Hematopoietic multipotent progenitor cell treated with erythropoietin and hydrocortisone succinate and interleukin-3 and kit ligand, for 6 days (in vitro differentiated cells): ENCODE results near the gene ALDH1L1.

Source experiments
- DNase-seq: peaks from one replicate; pipeline ENCODE4 v3.0.0-alpha.2; 2015

Gene ALDH1L1

DNA sequence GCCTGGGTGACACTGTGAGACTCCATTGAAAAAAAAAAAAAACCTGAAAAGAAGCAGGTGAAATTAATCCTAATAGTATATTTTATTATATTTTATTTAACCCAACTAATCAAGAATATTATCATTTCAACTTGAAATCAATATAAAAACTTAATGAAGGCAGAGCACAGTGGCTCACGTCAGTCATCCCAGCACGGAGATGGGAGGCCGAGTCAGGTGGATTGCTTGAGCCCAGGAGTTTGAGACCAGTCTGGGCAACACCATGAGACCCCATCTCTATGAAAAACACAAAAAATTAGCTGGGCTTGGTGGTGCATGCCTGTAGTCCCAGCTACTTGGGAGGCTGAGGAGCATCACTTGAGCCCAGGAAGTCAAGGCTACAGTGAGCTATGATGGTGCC is 63.2 kb downstream of the ALDH1L1 start:
- DNase-seq, result no peak

DNA sequence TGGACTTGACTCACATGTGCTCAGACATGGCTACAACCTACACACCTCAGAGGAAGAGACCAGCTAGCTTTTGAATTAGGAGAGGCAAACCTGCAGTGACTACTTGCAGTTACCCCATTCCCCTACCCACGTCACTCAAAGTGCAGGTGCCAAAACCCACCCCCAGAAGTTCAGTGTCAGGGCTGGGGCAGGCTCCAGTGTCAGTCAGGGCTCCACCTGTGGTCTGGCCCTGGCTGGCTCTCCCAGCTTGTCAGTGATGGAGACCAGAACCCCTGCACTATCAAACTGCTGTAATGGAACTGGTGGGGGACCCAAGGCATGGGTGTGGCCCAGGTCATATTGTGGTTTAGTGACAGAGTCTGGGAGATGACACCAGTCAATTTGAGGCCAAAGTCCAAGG is 63.9 kb downstream of the ALDH1L1 start:
- no peak for DNase-seq

DNA sequence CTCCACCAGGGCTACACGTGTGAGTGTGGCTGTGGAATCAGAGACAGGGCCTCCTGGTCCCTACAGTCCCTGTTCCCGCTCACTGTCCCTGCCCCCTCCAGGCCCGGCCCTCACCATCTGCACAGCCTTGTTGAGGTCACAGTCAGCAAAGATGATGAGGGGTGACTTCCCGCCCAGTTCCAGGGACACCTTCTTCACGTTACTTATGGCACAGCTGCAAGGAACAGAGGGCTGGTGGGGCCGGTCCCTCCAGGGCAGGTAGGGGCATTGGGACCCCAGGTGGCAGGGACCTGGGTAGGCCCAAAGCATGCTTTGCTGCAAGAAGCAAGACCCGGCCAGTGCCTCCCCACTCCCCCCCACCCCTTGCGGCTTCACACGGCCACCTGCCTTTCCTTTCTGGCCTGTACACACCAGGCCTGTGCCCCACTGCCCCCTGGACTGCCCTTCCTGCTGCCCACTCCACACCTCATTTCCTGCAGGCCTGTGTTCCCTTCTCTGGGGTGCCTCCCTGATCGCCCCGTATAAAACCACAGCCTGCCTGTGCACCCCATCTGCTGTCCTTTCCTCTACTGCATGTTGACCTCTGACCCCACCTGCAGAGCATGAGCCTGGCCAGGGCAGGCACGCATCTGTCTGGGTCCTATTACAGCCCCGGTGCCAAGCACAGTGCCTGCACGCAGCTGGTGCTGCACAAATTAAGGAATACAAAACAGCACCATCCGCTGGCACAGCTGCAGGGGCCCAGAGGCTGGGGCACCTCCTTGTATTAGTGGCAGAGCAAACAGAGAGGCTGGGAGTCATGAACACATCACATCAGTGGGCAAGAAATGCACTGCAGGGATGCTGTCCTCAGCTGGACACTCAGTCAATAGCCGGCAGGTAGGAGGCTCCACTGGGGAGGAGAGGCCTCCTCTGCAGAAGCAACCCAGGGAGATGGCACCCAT is 65.7 kb downstream of the ALDH1L1 start:
- DNase-seq, result no peak

DNA sequence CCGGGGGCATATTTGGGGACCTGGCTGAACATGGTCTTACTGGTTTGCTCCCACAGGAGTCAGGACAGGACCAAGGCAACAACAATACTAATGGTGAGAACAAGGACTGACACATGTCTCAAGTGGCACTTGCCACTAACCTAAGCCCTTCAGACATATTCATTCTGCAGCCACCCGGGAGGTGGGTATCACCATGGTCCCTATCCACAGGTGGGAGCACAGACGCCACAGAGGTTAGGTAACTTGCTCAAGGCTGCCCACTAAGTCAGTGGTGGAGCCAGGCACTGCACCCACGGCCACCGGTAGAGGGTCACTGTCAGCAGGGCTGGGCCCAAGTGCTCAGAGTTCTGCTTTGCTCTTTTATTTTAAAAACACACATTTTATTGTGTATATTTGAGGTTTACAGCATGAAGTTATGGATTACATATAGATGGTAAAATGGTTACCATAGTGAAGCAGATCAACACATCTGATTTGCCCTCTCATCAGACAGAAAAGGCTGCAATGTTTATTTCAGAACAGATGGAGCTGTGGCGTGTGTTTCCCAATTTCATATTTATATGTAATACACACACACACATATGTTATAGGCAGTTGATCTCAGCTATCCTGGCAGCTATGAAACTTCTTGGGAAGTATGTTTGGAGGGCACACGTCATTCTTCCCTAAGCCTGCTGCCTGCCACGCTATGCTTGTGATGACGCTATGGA is 66.5 kb downstream of the ALDH1L1 start:
- DNase-seq, result peak; percentile 31

DNA sequence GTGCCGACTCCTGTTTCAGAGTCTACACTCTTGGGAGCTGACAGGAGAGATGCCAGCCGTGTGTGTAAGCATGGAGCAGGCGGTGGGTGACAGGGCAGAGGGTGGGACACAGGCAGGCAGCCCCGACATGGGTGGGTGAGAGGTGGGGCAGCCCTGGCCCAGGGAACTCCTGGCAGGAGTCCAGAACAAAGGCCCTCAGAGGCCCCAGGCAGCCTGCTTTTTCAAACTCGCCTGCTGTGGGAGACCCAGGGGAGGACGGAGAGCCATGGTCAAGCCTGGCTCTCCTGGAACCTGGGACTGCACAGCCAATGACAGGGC is 67.2 kb downstream of the ALDH1L1 start:
- DNase-seq, result no peak

DNA sequence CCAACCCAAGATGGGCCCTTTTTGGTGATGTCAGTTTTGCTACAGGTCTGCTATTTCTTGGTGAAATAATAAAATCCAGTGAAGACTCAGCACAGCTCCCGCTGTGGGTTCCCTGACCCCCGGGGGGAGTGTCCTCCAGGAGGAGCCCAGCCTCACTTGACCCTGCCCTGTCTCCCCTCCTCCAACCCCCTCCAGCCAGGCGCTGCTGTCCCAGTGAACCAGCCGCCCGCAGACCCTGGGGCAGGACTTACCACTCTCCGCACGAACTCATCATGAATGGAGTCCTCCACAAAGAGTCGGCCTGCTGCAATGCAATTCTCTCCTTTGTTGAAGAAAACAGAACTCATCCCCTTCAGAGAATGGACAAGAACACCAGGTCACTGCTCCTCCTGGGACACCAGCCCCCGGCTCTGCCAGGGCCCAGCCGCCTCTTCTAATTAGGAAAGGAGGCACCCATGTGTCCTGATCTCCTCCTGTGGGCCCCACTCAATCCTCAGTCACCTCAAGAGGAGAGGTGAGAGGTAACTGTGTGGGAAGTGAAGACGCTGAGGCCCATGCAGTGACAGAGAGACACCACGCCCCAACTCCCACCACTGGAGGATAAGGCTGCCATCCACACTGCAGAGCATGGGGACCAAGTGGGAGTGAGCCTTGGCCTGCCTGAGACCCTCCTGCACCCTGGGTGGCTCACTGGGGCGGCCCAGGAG is 67.7 kb downstream of the ALDH1L1 start:
- no peak for DNase-seq

DNA sequence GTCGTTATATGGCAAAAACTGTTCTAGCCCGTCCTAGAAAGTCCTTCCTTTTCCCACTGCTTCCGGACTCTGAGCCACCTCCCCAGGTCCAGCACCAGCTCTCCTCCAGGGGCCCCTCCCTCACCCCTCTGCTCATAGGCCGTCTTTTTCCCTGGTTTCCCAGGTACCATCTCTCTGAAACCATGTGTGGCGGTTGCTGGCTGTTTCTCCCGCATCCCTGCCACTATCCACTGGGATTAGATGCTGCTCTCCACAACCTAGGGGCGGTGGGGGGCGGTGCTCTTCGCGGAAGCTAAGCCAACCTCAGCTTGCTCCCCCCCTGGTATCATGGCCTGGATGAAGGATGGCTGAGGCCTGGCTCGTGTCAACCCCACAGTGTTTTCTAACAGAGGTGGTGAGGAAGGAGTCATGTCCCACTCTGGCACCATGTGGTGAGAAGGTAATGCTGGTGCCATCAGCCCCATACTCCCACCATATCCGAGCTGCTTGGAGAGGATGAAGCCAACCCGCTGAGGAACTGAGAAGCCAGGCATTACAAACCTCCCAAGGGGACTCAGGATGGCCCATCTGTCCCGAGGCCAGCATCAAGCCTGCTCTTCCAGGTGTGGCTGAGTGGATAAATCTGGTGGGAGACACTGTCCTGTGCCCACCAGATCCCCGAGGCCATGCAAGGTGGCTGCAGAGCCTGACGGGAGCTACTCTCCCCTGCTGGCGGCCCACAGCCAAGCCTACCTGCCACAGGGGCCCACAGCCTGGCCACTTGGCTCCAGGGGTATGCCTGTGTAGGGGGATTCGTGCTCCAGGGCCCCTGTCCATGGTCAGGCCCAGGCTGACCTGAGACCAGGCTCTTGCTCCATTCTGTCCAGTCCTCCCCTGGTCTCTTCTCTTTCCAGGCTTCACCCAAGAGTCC is 68.6 kb downstream of the ALDH1L1 start:
- DNase-seq, result no peak

DNA sequence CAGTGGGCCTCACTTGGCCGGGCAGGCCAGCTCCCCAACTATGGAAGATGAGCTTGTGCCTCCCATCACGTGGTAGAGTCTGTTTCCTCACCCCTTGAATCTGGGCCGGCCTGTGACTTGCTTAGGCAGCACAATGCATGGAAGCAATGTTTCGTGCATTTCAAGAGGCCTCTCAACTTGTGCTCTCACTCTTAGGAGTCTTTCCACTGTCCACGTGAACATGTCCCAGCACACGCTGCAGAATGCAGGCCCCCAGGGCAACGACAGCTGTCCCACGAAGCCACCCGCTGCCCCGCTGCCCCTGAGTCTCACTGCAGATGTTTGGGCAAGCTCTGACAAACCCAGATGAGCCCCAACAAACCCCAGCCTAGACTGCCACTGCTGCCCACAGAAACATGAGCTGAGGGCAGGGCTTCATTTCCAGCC is 69.2 kb downstream of the ALDH1L1 start:
- DNase-seq, result no peak

DNA sequence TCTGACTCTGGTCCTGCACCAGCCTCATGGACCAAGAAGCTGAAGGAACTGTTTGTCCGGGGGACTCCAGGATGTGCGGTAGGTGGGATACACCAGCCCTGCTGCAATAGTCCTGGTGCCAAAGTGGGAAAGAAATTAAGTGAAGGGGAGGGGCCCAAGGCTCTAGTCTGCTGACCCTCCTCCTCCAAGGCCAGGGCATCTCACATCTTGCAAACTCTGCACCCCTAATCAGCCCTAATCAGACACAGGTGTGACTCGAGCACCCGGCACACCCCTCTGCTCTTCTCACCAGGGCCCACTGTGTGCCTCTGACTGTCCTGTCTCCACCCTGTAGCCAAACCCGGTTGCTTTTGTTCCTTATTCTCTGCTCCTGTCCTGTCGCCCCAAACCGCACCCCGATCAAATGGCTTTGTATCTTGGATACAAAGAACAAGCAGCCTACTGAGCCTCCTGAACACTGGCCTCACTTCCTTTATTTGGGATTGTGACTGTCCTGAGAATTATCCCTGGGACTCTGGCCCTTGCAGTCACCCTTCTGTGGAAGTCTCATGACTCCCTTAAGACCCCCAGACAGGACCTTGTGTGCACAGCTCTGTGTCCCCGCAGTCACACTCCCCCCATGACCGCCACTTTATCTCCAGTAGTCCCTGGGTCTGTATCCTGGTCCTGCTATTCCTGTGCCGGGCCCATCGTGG is 69.8 kb downstream of the ALDH1L1 start:
- no peak for DNase-seq

- DNase-seq, result no peak
These were observed 70.5 kb downstream of the ALDH1L1 start for GRCh38 chr3:126109880-126110235.

- DNase-seq, result no peak
These were observed 71.1 kb downstream of the ALDH1L1 start for GRCh38 chr3:126109146-126109879.

DNA sequence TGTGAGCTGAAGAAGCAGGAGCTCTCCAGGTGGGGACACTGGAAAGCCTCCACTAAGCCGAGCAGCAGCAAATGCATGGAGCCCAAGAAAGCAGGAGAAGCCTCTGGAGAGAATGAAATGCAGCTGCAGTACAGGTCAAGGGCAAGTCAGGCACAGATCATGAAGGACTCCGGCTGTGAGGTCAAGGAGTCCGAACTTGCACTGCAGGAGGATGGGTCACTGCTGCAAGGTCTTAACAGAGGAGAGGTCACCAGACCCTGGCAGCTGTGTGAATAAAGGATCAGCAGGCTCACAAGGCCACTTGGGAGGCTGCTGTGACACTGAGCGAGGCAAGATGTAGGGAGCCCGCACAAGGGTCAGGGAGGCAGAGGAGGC is 71.7 kb downstream of the ALDH1L1 start:
- no peak for DNase-seq

- DNase-seq, result no peak
These were observed 72.3 kb downstream of the ALDH1L1 start for GRCh38 chr3:126107957-126108675.

GRCh38 chr3:126107203-126107939 is 73.0 kb downstream of the ALDH1L1 start:
- no peak for DNase-seq

GRCh38 chr3:126106336-126107202 is 73.8 kb downstream of the ALDH1L1 start:
- no peak for DNase-seq

GRCh38 chr3:126105691-126106187 is 74.6 kb downstream of the ALDH1L1 start:
- no peak for DNase-seq

DNA sequence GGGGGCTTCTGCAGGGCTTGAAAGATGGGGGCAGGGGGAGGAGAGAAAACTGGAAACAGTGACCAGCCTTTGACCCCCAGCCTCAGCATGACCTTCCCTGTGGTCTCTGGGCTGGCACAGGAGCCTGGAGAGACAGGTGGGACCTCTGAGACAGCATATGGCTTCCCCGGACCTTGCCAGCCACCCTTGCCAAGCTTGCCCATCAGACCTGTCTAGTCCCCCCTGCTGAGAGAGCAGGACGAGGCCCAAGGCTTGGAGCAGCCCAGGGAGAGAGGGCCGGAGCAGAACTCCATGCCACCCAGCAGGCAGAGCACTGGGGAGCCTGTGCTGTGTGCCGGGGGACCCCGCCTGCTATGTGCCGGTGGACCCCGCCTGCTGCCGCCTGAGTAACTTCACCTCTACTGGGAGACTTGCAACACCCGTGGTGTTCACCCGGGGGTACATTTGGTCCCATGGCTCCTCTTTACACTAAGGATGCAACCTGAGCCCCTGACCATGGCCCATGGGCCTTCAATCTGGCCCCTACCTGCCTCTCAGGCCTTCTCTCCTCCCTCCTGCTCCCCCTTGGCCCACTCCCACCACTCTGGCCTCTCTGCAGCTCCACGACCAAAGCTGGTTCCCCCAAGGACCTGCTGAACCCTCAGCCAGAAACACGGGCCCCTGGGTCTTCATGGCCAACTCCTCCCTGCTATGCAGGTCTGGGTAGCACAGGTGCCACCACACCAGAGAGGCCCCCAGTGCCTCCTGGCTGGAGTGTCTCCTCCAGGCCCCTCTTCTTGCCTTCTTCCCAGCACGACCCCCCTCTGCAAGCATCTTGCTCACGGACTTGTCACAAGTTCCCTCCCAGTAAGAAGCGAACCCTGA is 75.4 kb downstream of the ALDH1L1 start:
- DNase-seq, result no peak
